ENCODE measurements around the gene CDC42EP5.

The CDC42EP5 gene

DNA sequence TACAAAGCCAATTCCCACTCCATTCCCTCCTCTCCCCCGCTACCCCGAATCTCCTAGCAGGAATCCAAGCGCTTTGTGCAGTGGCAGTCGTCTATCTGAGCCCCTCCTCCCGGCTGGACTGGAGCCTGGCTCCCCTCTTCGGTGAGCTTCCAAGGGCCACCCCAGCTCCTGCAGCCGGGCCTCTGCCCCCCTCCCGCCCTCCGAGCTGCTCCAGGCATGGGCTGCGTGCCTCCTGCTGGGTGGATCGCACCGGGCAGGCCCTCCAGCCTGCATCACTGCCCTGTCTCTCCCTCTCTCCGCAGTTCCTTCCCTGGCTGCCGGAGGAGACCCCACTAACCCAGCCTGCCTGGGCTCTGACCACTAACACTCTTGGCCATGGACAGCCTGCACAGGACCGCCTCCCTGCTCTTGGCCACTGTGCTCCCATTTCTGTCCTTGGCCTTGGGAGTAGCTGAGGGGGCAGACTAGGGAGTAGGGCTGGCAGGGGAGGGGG is 37.0 kb downstream of the CDC42EP5 start:
- H3K36me3 ChIP-seq, result peaks cover 0 to 25% (median 14%) of the 10 kb centered on the region in 11 experiments; a peak in 12 of 22 replicates
- no peak for TF ChIP-seq Cebpa-rat (IDR thresholded peaks at IDR 0.05)
- H3K4me2 ChIP-seq, result peak overlapping the region in 9 of 11 experiments; percentile 24 to 78 (median 41); a peak in 17 of 22 replicates
- H3K9ac ChIP-seq, result peak overlapping the region in 8 of 11 experiments; percentile 18 to 71 (median 45); a peak in 13 of 22 replicates
- H3K4me3 ChIP-seq, result no peak overlapping the region; a peak in 1 of 20 replicates
- H3K27me3 ChIP-seq, result no peaks in the 10 kb centered on the region
- H4K20me1 ChIP-seq, result peaks cover 3 to 79% (median 41%) of the 10 kb centered on the region in 11 experiments; a peak in 18 of 22 replicates
- H3K4me1 ChIP-seq, result peaks cover 33 to 61% (median 56%) of the 10 kb centered on the region in 10 experiments
- no peaks in the 10 kb centered on the region for H3K9me3 ChIP-seq (replicated peaks in 1 of 11)
- H3K27ac ChIP-seq, result peak overlapping the region in 6 of 11 experiments; percentile 4 to 62 (median 24); a peak in 7 of 22 replicates

DNA sequence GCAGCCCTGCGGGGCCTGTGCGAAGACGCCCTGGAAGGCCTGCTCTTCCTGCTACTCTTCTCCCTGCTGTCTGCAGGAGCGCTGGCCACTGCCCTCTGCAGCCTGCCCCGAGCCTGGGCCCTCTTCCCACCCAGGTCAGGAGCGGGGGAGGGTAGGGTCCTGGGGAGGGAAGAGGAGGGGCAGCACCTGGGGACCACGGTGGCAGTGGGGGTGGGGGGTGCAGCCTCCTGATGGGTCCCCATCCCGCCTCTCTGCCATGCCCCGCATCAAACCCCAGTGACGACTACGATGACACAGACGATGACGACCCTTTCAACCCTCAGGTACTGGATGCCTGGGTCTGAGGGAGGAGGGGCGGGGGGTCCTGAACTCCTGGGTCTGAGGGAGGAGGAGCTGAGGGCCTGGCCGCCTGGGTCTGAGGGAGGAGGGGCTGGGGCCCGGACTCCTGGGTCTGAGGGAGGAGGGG is 37.5 kb downstream of the CDC42EP5 start:
- peak overlapping the region in 9 of 11 experiments; percentile 23 to 78 (median 40); a peak in 14 of 22 replicates for H3K4me2 ChIP-seq
- no peak overlapping the region for H3K4me3 ChIP-seq
- TF ChIP-seq Cebpa-rat (IDR thresholded peaks at IDR 0.05), result no peak
- no peaks in the 10 kb centered on the region for H3K9me3 ChIP-seq (replicated peaks in 1 of 11)
- H3K27me3 ChIP-seq, result no peaks in the 10 kb centered on the region
- peaks cover 3 to 74% (median 36%) of the 10 kb centered on the region in 11 experiments; a peak in 18 of 22 replicates for H4K20me1 ChIP-seq
- peaks cover 36 to 66% (median 58%) of the 10 kb centered on the region in 10 experiments for H3K4me1 ChIP-seq
- peak overlapping the region in 3 of 11 experiments; percentile 47 to 71 (median 63); a peak in 3 of 22 replicates for H3K9ac ChIP-seq
- peaks cover 0 to 21% (median 14%) of the 10 kb centered on the region in 11 experiments; a peak in 12 of 22 replicates for H3K36me3 ChIP-seq
- peak overlapping the region in 1 of 11 experiments; percentile 39; a peak in 3 of 22 replicates for H3K27ac ChIP-seq

DNA sequence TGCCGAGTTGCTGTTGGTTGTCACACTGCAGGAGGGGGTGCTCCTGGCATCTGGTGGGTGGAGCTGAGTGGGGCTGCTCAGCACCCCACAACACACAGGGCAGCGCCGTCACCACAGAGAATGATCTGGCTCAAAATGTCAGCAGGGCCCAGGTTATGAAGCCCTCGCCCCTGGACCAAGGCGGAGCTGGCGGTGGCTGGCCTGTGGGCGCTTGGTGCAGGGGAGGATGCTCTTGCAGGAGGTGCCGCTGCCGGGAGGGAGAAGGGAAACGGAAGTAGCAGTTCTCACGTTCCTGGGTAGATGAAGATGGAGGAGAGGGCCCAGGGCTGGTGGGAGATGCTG is 38.3 kb downstream of the CDC42EP5 start:
- no peak overlapping the region for H3K27ac ChIP-seq
- H4K20me1 ChIP-seq, result peaks cover 3 to 77% (median 39%) of the 10 kb centered on the region in 11 experiments; a peak in 17 of 22 replicates
- peak overlapping the region in 1 of 11 experiments; percentile 17; a peak in 2 of 22 replicates for H3K9ac ChIP-seq
- H3K9me3 ChIP-seq (replicated peaks in 1 of 11), result no peaks in the 10 kb centered on the region
- no peak overlapping the region for H3K4me3 ChIP-seq
- H3K27me3 ChIP-seq, result peaks cover 0 to 6% (median 0%) of the 10 kb centered on the region in 11 experiments; a peak in 3 of 22 replicates
- H3K4me1 ChIP-seq, result peaks cover 35 to 70% (median 63%) of the 10 kb centered on the region in 10 experiments
- H3K4me2 ChIP-seq, result peak overlapping the region in 9 of 11 experiments; percentile 8 to 78 (median 29); a peak in 15 of 22 replicates
- H3K36me3 ChIP-seq, result peaks cover 0 to 16% (median 8%) of the 10 kb centered on the region in 11 experiments; a peak in 11 of 22 replicates
- TF ChIP-seq Cebpa-rat (IDR thresholded peaks at IDR 0.05), result no peak

DNA sequence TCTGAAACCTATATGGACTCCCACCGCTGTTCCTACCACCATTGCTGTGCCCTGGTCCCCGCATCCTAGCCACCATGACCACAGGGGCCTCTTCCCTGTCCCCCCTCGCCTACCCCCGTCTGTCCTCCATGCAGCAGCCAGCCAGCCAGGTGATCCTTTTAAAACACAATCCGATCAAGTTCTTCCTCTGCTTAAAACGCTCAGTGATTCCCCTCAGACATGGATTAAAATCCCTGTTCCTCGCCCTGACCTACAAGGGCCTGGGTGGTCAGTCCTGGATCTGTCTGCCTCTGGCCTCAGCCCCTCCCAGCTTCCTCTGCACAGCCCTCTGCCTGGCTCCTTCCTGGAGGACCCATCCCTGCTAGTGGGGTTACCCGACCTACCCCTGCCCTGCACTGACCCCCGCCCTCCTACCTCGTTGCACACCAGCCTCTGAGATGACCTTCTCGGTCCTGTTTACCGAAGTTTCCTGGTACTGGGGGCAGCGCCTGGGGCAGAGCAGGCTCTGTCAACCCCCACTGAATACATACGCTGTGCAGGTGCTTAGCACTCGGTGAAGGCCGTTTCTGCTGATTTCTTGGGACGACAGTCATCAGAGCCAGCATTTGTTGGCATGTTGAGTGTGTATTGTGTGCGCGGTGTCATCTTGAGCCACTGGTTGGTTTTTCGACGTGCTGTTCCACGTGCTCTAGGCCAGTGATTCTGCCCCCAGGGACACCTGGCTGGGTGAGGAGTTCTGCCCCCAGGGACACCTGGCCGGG is 38.8 kb downstream of the CDC42EP5 start:
- Histone ChIP-seq H3K27me3 (peaks cover 0 to 8% (median 0%) of the 10 kb centered on the region in 11 experiments; a peak in 3 of 22 replicates), H4K20me1 (peaks cover 3 to 74% (median 40%) of the 10 kb centered on the region in 11 experiments; a peak in 17 of 22 replicates), H3K36me3 (peaks cover 0 to 16% (median 8%) of the 10 kb centered on the region in 11 experiments; a peak in 11 of 22 replicates), H3K27ac (no peak overlapping the region), H3K4me2 (peak overlapping the region in 8 of 11 experiments; percentile 8 to 78 (median 30); a peak in 11 of 22 replicates), H3K9me3 (replicated peaks in 1 of 11) (no peaks in the 10 kb centered on the region), H3K9ac (peak overlapping the region in 1 of 11 experiments; percentile 17; a peak in 2 of 22 replicates), H3K4me3 (no peak overlapping the region), H3K4me1 (peaks cover 29 to 70% (median 61%) of the 10 kb centered on the region in 10 experiments)
- no peak for TF ChIP-seq Cebpa-rat (IDR thresholded peaks at IDR 0.05)

DNA sequence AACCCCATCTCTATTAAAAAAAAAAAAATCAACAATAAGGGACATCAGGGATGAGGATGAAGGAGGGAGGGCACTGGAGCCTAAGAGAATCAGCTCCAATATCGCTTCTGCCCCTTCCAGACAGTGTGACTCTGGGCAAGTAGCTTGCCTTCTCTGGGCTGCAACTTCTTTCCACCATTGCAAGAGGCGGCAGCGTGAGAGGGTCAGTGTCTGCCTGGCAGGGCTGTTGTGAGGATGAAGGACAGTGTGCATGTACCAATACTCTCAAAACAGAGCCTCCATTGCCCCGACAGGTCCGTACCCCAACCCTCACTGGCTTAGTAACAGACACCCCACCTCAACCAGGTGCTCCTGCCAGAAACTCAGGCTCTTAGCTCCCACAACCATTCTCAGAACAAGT is 39.4 kb downstream of the CDC42EP5 start:
- no peak for TF ChIP-seq Cebpa-rat (IDR thresholded peaks at IDR 0.05)
- Histone ChIP-seq H3K36me3 (peaks cover 0 to 16% (median 8%) of the 10 kb centered on the region in 11 experiments; a peak in 11 of 22 replicates), H3K9me3 (replicated peaks in 1 of 11) (no peaks in the 10 kb centered on the region), H3K27ac (no peak overlapping the region), H3K9ac (no peak overlapping the region; a peak in 1 of 22 replicates), H3K4me2 (no peak overlapping the region), H3K4me3 (no peak overlapping the region), H3K4me1 (peaks cover 23 to 64% (median 55%) of the 10 kb centered on the region in 10 experiments), H4K20me1 (peaks cover 3 to 68% (median 34%) of the 10 kb centered on the region in 11 experiments; a peak in 16 of 22 replicates), H3K27me3 (peaks cover 0 to 8% (median 0%) of the 10 kb centered on the region in 11 experiments; a peak in 3 of 22 replicates)

DNA sequence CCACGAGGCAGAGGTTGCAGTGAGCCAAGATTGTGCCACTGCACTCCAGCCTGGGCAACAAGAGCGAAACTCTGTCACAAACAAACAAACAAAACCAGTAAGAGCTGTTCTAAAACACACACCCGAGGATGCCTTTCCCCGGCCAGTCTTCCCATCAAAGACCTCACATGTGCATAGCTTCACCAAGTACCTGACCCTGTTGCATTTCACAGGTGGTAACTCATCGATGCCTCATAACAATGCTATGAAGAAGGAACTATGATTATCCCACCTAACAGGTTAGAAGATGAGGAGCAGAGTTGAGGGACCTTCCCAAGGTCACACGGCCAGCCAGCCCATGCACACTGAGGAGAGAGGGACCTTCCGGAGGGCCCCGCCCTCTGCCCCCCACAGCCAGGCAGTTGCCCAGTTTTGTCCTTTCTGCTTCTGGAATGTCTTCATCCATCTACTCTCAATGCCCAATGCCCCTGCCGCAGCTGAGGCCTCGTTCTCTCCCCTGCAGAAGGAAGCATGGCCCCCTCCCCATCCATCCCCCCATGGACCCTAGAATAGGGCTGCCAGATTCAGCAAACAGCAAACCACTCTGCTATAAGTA is 40.9 kb downstream of the CDC42EP5 start:
- Histone ChIP-seq H3K4me2 (no peak overlapping the region), H3K4me3 (no peak overlapping the region), H3K9ac (no peak overlapping the region), H4K20me1 (peaks cover 3 to 62% (median 27%) of the 10 kb centered on the region in 11 experiments; a peak in 14 of 22 replicates), H3K27ac (no peak overlapping the region), H3K36me3 (peaks cover 0 to 16% (median 8%) of the 10 kb centered on the region in 11 experiments; a peak in 11 of 22 replicates), H3K9me3 (replicated peaks in 1 of 11) (no peaks in the 10 kb centered on the region), H3K27me3 (peaks cover 0 to 16% (median 0%) of the 10 kb centered on the region in 11 experiments; a peak in 3 of 22 replicates), H3K4me1 (peaks cover 12 to 62% (median 49%) of the 10 kb centered on the region in 10 experiments; a peak in 18 of 20 replicates)
- TF ChIP-seq Cebpa-rat (IDR thresholded peaks at IDR 0.05), result no peak

DNA sequence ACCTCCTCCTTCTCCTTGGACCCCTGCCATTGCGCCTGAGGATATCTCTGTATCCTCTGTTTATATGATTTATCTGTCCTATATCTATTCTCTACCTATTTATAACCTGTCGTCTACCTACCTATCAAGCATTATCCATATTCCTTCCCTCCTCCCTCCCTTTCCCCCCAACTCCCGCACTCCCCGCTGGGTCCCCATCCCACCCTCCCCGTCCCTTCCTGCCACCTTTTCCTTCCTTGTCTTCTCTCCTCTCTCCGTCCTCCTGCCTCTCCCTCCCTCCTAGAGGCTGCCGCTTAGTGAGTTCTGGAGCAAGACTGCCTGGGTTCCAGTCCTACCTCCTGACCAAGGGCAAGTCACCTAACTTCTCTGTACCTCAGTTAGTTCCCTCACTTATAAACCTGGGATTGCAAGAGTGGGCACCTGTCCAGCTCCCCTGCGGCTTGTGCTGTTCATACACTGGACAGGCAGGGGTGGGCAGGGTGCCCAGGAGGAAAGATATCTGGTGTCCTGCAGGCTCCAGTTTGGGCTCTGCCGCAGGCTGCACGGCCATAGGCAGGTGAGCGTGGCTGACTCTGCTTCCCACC is 41.7 kb downstream of the CDC42EP5 start:
- peak overlapping the region in 5 of 11 experiments; percentile 15 to 68 (median 36); a peak in 4 of 22 replicates for H3K9ac ChIP-seq
- TF ChIP-seq Cebpa-rat (IDR thresholded peaks at IDR 0.05), result no peak
- H3K36me3 ChIP-seq, result peaks cover 0 to 16% (median 8%) of the 10 kb centered on the region in 11 experiments; a peak in 11 of 22 replicates
- peaks cover 12 to 59% (median 46%) of the 10 kb centered on the region in 10 experiments; a peak in 18 of 20 replicates for H3K4me1 ChIP-seq
- peaks cover 0 to 16% (median 0%) of the 10 kb centered on the region in 11 experiments; a peak in 4 of 22 replicates for H3K27me3 ChIP-seq
- peak overlapping the region; percentile 80 to 96 (median 90) for H3K4me2 ChIP-seq
- H4K20me1 ChIP-seq, result peaks cover 3 to 58% (median 19%) of the 10 kb centered on the region in 11 experiments; a peak in 14 of 22 replicates
- no peaks in the 10 kb centered on the region for H3K9me3 ChIP-seq (replicated peaks in 1 of 11)
- H3K27ac ChIP-seq, result no peak overlapping the region
- peak overlapping the region in 9 of 10 experiments; percentile 35 to 66 (median 56); a peak in 14 of 20 replicates for H3K4me3 ChIP-seq

Data from BLaER1 treated with 17β-estradiol and CSF1 and Interleukin-3, amounts not matched to agents 10 nM and 100 nM (cell line).